ENCODE results near the gene MBOAT1.

DNA sequence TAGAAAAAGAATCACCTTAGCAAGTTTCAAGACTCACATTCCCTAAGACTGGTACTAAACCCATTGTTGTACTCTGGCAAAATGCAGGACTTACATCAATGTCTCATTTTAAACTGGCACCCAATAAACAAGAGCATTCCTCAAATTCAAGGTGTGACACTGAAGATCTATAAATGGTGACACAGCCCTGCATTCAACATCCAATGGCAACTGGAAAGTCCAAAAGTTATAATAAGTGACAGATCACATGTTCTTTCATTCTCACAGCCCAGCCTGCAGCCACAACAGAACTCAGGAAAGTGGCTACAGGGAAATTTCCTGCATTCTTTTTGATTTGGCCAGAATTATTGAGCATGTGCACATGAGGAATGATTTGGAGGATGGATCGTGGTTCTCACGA is 57.5 kb downstream of the MBOAT1 start:
- TF ChIP-seq CTCF (IDR thresholded peaks at IDR 0.05) (no peak), POLR2A (IDR thresholded peaks at IDR 0.05) (no peak), EP300 (IDR thresholded peaks at IDR 0.05) (no peak), POLR2AphosphoS5 (IDR thresholded peaks at IDR 0.05) (no peak)

Measured in stomach (tissue), 4 donors.